Kidney epithelial cell (primary cell): ENCODE results near the gene PPIA. TPM values are rescaled to one million over a fixed set of nuclear protein-coding genes. Genes with fewer than 3 reads are reported as not detected.

ENCODE experiments used
- DNase-seq: peaks from one replicate; pipeline ENCODE4 v3.0.0-alpha.2; 2010; ENCODE audit warnings: low read depth
- H3K27me3 ChIP-seq: 2 replicates; pipeline ENCODE4 v1.6.0; 2011; ENCODE audit warnings: low read length; ENCODE audit not compliant: control insufficient read depth, insufficient read depth
- H3K36me3 ChIP-seq: 2 replicates; pipeline ENCODE4 v1.5.1; 2011; ENCODE audit warnings: low read length; ENCODE audit not compliant: control insufficient read depth, insufficient read depth
- H3K4me3 ChIP-seq: 2 replicates; pipeline ENCODE4 v1.5.1; 2011; ENCODE audit warnings: low read depth, mild to moderate bottlenecking, control low read depth, low read length
- total RNA-seq: library from RNA; depleted of rRNA; stranded (reverse); fragments of >200 nt; gene quantifications from 2 replicates; pipeline ENCODE4 v1.2.3, GENCODE V29; 2015
- TF ChIP-seq, protein P1 (sequence below): IDR thresholded peaks from 2 replicates; pipeline ENCODE4 v1.5.1; 2011; ENCODE audit warnings: mild to moderate bottlenecking, moderate library complexity, low read length, control low read depth, inconsistent platforms; ENCODE audit not compliant: insufficient read depth, poor library complexity, severe bottlenecking

Gene PPIA
- total RNA-seq, 1 donor from 2014 or later = 2,696 TPM

DNA sequence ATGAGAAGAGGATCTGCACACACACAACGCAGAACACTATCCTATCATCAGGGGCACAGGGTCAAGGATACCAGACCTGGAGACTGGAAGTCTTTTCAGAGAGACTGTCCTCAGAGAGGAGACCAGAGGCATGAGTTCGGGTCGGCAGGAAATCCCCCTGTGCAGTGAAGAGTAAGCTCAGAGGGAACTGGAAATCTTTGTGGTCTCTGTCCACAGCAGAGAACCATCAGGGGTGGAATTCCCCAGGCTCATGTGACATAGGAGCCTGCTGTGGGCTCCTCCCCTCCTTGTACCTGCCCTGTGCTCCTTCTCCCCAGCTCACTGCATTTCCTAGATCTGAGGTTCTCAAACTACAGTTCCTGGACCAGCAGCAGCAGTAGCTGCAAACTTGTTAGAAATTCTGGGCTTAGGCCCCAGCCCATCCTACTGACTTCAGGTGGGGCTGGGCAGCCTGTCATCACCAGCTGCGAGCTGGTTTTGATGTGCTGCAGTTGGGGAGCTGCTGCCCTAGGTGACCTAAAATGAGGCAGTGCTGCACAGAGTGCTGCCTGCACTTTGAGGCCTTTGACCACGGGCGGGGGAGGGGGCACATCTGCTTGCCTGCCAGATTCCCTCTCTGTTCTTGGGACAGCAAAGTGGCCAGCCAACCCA, 45.4 kb upstream of the PPIA start:
- H3K36me3 ChIP-seq = no peaks in the 10 kb centered on the region
- DNase-seq = peak; percentile 50
- no peaks in the 10 kb centered on the region for H3K27me3 ChIP-seq
- TF ChIP-seq, protein P1, sequence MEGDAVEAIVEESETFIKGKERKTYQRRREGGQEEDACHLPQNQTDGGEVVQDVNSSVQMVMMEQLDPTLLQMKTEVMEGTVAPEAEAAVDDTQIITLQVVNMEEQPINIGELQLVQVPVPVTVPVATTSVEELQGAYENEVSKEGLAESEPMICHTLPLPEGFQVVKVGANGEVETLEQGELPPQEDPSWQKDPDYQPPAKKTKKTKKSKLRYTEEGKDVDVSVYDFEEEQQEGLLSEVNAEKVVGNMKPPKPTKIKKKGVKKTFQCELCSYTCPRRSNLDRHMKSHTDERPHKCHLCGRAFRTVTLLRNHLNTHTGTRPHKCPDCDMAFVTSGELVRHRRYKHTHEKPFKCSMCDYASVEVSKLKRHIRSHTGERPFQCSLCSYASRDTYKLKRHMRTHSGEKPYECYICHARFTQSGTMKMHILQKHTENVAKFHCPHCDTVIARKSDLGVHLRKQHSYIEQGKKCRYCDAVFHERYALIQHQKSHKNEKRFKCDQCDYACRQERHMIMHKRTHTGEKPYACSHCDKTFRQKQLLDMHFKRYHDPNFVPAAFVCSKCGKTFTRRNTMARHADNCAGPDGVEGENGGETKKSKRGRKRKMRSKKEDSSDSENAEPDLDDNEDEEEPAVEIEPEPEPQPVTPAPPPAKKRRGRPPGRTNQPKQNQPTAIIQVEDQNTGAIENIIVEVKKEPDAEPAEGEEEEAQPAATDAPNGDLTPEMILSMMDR = no peak
- no peak overlapping the region for H3K4me3 ChIP-seq

DNA sequence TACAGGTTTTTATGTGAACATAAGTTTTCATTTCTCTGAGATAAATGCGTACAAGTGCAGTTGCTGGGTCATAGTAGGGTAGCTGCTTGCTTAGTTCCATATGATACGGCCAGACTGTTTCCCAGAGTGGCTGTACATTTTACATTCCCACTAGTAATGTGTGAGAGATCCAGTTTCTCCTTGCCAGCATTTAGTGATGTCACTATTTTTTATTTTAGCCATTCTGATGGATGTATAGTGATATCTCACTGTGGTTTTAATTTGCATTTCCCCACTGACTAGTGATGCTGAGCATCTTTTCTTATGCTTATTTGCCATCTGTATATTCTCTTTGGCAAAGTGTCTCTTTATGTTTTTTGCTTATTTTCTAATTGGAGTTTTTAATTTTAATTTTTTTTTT, 43.7 kb upstream of the PPIA start:
- Histone ChIP-seq H3K4me3 (no peak overlapping the region), H3K27me3 (no peaks in the 10 kb centered on the region), H3K36me3 (no peaks in the 10 kb centered on the region)
- DNase-seq = no peak
- TF ChIP-seq, protein P1 = no peak

DNA sequence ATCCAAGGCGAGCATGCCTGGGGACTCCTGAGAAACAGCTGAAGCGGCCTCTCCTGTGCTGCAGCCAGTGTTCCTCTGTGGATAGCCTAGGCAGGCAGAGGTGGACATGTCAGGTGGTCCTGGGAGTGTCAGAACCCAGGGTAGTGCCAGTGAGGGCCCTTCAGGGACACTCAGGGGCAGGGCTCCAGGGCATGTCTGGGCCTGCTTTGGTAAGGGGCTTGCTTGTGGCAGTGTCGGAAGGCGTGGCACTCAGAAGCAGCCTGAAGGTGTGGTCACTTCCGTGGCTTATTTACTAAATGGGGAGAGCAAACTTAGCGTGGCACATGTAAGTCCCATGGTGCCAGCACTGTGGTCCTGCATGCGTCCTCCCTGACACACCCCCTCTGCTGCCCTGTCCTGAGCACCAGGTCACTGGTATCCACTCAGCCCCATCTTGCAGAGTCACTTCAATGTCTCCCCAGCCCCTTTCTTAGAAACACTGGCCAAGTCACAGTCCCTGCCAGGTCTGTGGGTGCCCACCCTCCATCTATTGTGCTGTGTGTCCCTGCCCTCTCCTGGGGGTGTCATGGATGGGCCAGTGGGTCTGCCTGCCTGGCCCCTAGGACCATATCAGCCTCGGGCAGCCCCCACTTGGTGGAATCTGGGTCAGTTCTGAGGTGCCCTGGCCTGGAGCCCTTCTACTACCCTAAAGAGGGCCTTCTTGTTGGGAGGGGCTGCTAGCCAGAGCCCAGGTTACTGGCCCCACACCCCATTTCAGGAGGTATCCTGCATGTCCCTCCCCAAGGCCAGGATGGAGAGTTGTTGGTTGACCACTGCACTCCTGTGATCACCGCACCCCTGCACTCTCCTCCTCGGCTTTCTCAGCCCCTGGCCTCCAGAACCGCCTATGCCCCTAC, 41.4 kb upstream of the PPIA start:
- H3K4me3 ChIP-seq = no peak overlapping the region
- TF ChIP-seq, protein P1 = no peak
- no peak for DNase-seq
- no peaks in the 10 kb centered on the region for H3K27me3 ChIP-seq
- H3K36me3 ChIP-seq = no peaks in the 10 kb centered on the region

DNA sequence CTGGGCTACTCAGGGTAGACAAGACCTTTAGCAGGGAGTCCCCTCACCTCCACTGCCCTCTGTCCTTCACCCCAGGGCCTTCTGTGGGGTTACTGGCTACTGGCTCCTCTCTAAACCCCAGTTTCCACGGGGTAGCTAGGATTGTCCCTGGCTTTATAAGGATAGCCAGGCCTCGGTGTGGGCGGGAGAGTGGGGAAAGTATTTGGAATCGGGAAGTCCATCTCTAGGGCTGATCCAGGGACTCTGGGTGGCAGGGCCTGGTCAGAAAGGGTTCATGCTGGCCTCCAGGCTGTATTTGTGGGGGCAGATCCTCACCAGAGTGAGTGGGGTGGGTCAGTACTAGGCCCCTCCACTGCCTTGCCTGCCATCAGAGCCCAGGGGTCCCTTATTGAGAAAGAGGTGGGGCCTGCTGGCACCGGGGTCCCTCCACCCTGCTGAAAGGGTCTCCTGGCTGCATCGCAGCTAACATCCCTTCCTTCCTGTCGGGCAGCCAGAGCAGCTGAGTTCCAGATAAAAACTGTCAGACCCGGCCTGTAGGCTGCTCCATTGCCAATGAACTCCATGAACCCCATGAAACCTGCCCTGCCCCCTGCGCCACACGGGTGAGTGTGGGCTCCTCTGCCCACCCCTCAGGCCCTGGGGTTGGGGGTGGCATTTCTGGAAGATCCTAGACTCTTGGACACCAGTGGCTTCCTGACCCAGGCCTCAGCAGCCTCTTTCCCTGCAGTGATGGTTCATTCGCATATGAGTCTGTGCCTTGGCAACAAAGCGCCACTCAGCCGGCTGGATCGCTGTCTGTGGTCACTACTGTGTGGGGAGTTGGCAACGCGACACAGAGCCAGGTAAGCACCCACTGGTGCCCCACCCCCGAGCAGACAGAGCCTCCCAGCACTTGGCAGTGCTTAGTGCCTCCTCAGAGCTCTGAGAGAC, 40.5 kb upstream of the PPIA start:
- no peak overlapping the region for H3K4me3 ChIP-seq
- TF ChIP-seq, protein P1 = no peak
- no peak for DNase-seq
- no peaks in the 10 kb centered on the region for H3K27me3 ChIP-seq
- no peaks in the 10 kb centered on the region for H3K36me3 ChIP-seq

DNA sequence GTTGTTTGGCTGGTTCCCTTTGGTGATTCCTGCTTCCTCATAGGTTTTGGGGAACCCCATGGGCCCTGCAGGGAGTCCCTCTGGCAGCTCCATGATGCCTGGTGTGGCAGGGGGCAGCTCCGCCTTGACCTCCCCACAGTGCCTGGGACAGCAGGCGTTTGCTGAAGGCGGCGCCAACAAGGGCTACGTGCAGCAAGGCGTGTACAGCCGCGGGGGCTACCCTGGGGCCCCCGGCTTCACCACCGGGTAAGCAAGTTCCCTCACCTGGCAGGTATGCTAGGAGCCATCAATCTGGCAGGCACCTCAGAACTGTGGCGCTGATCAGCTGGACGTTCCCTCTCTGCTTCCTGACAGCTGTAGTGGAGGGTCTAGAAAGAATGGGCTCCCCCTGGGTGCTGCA, 39.6 kb upstream of the PPIA start:
- Histone ChIP-seq H3K36me3 (peaks cover 1% of the 10 kb centered on the region), H3K4me3 (no peak overlapping the region), H3K27me3 (no peaks in the 10 kb centered on the region)
- TF ChIP-seq, protein P1 = no peak
- no peak for DNase-seq
